HG02623 (cell line): ENCODE data around the gene EGFL8.

ENCODE experiments used
- ATAC-seq: cut with Tn5 transposase; IDR thresholded peaks from one replicate; pipeline ENCODE4 v1.9.1; 2021; ENCODE audit warnings: moderate library complexity; ENCODE audit not compliant: unreplicated experiment

EGFL8 gene

DNA sequence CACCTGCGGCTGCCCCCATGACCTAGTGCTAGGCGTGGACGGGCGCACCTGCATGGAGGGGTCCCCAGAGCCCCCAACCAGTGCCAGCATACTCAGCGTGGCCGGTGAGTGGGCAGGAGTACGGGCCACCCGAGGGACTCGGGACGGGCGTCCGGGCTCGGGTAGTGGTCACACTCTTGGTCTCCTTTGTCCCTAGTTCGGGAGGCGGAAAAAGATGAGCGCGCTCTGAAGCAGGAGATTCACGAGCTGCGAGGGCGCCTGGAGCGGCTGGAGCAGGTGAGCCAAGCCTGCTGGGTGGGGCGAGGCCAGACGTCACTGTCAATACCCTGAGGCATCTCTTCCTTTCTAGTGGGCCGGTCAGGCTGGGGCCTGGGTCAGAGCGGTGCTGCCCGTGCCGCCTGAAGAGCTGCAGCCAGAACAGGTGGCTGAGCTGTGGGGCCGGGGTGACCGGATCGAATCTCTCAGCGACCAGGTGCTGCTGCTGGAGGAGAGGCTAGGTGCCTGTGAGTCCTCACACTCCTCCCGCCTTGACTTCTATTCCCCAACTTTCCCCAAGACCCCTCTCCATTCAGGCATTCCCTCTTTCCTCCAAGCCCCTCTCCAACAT lies 2.9 kb downstream of the EGFL8 start:
- ATAC-seq = no peak

DNA sequence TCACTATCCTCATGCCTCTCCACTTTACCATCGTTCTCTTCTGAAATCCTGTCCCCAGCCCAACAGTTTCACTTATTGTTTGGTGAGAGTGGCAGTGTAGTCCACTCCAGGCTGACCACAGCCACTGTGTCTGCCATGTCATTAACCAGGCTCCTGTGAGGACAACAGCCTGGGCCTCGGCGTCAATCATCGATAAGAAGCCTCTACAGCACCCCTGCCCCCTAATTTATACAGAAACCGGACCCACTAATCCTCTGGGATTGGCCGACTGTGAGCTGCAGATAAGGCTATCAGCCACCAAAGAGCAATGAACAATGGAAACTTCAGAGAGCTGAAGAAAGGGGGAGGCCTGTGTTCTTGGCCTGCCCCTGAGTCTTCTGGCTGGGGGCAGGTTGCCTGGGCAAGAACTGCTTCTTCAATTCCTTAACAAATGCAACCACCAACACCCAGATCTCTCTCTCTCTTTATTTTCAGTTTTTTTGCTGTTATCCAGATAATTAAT lies 3.4 kb downstream of the EGFL8 start:
- ATAC-seq = no peak

DNA sequence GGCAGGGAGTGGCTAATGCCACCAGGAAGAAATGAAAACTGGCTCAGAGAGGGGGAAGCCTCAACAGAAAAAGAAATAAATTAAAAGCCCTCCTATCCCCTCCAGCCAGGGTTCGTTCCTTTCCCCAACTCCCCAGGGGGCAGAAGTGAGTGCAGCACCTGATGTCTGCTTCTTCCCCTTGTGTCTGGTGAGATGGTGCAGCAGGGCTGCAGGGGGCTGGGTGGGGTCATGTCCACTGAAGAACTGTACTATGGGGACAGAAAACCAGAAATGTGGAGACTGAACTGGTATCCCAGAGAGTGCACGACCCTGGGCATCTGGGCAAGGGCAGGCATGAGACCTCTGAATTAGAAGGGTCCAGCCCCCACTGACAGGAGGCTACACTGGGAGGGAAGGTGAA lies 4.0 kb downstream of the EGFL8 start:
- no peak for ATAC-seq

DNA sequence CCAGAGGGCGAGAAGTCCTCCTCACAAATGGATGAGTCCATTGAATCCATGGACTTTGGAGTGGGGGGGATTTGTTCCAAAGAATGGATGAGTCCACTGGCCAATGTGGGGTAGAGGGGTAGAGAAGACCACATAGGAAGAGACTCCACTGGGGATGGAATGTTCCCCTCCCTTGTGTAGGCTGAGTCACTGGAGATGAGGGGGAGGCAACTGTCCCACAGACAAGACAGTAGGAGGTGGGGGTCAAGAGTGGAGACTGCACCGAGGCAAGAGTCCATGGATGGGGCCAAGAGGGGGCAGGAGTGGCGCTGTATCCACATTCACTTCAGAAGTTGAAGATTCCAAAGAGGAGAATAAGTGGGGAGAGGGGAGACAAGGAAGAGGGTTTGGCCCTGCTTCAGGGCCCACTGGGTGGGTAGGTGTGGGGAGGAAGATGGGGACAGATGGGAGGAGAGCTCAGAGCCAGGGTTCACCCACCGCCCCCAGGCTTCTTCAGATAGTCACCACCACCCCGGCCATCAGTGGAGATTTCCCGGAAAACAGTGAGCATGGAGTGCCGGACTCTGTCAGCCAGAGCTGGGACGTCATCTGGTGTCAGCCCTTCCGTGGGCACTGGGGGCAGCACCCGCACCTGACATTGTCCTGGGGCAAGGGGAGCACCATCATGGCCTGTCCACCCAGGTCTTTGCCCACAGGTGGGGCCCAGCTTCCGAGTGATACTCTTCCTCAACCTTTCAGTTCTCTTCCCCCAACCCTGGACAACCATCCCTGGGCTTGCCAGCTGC lies 4.6 kb downstream of the EGFL8 start:
- ATAC-seq = no peak

DNA sequence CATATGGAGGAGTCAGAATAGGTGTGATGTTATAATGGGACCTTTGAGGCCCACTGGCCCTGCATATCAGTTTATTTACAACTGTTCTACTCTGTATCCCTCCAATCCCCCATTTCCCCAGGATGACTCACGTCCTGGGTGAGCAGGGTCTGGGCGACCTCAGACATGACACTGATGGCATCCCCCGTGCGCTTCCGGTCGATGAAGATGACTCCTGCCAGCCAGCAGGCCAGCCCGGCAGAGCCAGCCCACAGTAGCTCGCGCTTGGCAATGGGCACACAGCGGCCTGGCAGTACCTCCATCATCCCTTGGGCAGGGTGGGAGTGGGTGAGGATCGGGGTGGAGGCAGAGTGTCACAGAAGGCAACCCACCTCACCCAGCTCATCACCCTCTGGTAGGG lies 5.9 kb downstream of the EGFL8 start:
- ATAC-seq = no peak

DNA sequence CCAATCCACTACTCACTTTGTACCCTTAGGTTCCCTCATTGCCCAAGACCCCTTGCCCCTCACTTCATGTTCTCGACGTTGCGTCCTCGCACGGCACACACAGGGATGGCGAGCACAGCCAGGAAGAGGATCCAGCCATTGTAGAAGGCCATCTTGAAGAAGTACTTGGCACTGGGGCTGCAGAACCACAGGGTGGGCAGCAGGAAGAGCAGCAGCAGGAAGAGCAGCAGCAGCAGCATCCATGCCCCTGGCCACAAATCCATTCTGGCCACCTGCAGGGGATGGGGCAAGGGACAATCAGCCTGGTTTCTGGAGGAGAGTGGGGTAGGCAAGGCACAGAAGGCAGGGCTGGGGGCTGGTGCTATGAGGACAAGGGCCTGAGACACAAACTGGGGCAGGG lies 6.8 kb downstream of the EGFL8 start:
- ATAC-seq = no peak

DNA sequence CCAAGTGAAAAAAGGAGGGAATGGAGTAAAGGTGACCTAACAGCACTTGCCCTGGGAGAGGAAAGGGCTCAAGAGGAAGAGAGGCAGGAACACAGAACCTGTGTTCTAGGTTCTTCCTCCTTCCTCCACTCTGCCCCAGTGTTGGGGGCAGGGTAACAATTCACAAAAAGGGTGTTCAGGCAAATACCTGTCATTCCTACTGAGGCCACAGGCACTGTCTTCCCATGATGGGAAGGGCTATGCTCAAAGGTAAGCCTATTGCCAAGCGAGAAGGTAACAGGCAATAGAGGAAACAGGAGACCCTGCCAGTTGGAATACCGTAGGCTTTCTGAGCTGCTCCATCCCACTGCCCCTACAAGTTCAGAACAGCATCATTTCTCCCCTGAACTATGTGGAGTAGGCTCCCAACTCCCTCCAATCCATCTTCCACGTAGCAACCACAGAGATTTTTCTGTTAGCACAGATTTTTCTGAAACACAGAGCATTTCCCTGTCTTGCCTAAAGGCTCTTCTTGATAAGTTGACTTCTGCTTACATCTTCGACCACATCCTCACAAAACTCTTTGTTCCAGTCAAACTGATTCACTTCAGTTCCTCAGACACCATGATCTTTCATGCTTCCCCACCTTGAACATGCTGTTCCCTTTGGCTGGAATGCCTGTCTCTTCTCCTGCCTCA lies 8.8 kb downstream of the EGFL8 start:
- ATAC-seq = no peak

DNA sequence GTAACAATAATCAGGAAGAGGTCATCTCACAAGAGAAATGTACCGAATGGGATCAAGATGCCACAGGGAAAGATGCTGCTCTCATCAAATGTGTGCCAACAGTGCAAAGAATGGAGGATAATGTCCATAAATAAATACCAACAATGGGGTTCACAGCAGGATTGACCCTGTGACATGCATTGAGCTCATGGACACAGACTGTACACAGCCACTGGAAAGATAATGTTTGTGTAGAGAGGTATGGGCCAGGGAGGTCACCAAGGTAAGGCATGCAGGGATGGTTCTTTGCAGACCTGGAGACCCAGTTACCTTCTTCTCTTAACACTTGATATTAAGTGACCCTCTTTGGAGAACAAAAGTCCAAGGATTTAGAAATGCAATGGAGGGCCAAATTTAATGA lies 10.0 kb downstream of the EGFL8 start:
- no peak for ATAC-seq

DNA sequence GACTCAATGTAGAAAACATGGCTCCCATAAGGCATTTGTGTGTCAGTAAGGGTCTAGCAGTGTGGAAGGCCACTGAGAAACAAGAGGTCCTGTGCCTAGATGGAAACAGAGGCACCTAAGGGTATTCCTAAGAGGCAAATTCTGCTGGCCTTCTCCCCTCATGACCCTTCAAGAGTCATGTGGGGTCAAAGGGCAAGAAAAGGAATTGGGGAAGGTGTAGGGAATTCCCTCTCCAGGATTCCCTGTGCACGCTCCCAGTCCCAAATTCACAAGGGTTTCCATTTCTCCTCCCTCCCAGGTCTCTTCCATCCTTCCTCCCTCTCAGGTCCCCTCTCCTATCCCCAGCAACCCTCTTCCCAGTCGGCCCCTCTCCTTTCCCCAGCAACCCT lies 10.9 kb downstream of the EGFL8 start:
- ATAC-seq = no peak

DNA sequence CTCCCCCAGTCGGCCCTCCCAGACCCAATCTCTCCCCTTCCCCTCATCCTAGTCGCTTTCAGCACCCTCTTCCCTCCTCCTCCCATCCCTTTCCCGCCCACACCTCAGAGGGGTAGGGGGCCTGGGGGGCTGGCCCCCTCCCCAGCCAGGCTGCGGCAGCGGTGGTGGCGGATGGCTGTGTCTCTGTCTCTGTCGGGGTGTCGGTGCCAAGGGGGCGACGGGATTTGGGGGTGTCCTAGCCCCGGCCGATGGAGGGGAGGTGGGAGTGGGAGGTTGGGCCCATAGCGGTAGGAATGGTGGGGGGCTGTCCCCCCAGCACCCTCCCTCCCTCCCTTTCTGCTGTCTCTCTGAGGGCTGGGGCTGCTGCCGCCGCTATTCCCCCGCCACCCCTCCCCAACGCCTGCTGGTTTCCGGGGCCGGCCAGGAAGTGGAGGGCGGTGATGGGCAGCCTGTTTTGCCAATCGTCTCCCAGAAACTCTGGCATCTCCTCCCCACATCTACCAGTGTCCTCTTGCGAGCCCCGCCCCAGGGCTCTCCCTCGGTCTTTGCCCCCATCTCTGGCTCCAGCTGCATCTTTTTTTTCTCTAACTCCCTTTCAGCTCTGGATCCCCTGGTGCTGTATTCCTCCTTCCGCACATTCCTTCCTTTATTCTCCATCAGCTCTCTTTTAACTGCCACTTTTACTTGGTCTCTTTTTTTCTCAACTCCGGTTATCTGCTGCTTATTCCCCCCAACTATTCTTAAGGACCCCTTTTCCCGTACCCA lies 11.5 kb downstream of the EGFL8 start, which contains the start of gene AGPAT1:
Gene AGPAT1 (minus strand): TSS at position 374 of the 765 bp plus-strand sequence. CDS start 4,588 bp downstream, outside the sequence.
- peak; percentile 39 for ATAC-seq

DNA sequence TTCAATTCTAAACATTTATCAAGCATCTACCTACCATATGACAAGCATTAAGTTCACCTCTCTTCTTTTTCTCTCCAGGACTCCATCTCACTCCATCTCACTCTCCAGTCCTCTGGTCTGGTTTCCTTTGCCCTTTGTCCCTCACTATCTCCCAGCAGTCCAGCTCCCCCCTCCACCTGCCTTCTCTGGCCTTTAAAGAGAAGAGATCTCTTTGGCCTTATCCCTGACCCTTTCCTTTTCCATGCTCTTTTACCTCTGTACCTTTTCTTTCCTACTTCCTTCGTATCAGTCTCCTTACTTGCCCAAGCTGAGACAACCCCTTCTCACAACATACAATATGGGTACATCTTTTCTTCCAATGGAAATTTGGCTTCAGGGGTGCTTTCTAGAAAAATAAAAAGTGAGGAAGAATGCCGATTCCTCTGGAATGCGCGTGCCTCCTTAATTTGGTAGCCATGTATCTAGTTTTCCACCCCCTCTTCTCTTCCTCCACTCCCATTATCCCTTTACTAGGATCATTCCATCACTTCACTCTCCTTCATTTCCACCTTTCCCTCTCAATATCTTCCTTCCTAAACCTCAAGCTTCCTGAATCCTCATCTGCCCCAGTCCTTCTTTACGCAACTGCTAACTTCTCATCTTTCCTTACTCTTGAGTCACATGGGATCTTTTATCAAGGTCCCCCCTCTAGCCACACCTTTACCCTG lies 12.2 kb downstream of the EGFL8 start:
- ATAC-seq = no peak

DNA sequence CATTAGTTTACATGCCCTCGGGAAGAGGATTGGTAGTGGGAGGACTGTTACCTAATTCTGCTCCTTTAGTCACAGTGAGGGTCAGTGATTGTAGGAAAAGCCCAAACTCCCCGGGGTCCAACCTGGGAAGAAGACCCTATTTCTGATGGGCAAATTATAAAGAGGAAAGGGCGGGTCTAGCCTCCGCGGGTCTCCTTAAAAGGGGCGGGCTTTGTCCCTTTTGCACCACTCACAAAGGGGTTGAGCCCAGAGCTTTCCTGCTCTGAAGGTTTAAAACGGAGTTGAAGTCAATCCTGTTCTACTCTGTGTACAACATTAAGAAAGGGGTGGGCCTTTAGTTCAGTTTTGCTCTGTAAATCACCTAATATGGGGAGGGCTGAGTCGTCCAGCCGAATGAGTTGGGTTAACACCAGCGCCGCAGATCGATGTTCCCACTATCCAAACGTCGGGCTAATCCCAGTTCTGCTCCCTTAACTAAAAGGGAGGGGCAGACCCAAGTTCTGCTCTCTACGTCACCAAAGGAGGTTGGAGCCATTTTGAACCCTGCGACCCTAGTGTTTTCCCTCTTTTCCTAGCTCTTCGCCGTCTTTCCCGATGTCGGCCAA lies 12.9 kb downstream of the EGFL8 start:
- no peak for ATAC-seq

DNA sequence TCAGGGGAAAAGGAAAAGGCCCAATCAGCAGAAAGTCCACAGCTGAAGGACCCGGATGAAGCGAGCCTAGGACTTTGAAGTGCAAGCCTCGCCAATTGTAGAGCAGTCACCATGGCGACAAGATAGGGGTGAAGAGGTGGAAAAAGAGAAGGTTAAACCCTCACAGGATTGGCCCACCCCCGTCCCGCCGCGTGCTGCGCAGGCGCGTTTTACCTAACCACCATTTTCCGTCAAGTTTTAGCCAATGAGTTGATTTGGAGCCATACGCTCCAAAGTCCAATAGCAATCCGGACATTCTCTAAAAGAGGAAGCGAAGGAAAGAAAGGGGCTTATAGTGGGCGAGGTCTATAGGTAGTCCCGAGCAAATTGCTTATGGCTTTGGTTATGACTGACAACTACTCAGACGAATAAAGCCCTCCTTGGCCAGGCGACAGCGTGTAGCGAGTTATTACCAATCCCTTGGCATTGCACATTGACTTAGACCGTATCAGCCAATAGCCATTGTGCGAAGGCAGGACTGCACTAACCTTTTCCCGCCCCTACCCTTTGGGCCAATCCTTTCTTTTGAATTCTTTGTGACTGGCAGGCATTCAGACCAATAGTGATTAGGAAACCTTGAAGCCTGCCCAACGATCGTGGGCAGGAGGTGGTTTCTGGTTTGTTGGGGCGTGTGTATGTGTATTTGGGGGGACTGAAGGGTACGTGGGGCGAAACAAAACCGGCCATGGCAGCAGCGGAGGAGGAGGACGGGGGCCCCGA lies 13.6 kb downstream of the EGFL8 start, which contains the start of gene RNF5:
Gene RNF5 (plus strand): TSS at position 618 of the 759 bp plus-strand sequence. CDS start 107 bp downstream, at position 725.
- peak; percentile 74 for ATAC-seq

DNA sequence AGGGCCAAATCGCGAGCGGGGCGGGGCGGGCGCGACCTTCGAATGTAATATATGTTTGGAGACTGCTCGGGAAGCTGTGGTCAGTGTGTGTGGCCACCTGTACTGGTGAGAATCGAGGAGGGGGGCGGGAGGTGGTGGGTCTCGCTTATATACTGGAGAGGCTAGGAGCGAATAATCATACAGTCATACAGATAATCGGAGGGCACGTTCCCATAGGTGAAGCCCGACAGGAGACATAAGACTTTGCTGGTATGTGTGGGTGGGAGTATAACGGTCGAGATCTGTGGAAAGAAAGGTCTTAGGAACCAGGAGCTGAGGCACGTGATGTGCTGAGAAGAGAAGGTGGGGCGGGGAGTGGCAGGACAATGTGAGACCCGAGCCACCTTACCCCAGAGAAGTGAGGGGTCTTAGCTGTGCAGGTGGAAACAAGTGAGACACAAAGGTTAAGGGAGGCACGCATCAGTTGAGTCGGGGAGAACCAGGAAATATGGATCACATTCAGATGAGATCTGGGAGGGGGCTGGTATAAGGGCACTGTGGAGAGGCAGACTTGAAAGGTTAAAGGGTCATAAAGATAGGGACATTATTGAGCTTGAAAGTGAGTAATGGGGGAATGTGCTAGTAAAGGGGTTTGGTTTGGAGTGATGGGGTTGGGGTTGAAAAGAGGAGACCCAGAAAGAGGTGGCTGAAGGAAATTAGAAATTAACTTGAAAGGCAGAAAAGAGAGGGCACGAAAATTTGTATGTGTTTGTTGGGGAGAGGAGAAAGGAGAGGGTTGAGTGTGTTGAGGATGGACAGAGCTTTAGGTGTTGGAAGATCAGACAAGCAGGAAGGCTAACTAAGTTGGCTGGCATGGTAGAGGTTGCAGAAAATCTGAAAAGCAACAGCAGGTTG lies 14.4 kb downstream of the EGFL8 start:
- no peak for ATAC-seq

DNA sequence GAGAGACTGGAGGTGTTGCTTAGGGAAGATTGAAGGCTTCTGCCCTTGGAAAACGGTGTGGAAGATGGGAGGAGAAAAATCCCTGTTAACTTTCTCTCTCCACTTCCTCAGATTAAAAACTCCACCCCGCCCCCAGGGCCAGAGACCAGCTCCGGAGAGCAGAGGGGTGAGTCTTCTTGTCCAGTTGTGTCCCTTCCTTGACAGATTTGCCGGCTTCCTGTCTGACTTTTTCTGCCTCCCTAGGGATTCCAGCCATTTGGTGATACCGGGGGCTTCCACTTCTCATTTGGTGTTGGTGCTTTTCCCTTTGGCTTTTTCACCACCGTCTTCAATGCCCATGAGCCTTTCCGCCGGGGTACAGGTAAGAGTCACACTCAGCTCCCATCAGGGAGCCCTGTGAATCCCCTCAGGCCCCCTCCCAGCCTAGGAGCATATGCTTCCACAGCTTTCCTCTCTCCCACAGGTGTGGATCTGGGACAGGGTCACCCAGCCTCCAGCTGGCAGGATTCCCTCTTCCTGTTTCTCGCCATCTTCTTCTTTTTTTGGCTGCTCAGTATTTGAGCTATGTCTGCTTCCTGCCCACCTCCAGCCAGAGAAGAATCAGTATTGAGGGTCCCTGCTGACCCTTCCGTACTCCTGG lies 15.5 kb downstream of the EGFL8 start:
- no peak for ATAC-seq

DNA sequence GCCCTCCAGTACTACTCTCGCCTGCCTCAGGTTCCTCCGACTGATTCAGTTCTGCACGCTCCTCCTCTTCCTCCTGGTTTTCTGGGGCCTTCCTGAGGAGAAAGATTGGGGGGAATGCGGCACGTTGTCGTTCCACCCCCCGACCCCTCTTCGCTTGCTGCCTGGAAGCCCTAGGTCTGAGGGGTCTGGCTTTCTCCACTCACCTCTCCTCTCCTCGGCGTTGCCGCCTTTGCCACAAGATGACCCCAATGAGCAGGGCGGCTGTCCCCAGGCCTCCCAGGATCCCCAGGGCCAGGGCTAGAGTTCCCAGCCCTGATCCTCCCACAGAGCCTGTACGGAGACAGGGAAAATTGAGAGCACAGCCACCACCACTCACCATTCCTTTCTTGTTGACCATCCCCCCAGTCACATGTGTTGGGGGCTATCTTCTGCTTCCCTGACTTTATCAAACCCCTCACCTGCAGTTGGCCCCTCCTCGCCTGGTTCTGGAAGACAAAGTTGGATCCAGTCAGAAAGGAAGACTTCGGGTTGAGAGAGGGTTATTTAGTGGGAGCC lies 16.8 kb downstream of the EGFL8 start:
- no peak for ATAC-seq

DNA sequence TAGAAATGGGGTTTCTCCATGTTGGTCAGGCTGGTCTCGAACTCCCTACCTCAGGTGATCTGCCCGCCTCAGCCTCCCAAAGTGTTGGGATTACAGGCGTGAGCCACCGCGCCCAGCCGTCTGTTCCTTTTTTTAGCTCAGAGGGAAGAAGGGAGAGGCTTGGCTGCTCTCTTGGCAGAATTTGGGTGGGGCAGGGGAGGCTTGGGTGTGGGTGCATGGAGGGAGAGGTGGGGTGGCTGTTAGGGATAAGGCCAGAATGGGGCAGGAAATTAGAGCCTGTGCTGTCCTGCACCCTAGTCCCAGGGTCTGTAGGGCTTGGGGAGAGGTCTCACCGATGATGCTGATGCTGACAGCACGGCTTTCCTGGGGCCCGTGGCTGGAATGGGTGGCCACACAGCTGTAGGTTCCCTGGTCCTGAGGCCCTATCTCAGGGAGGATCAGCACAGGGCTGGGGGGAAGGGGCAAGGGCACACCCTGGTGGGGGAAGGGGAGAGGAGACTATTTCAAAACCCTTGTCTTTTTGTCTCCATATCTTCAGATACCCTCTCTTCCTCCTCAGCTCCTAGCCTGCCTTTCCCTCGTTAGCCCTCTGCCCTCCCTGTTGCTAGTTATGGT lies 17.6 kb downstream of the EGFL8 start:
- ATAC-seq = no peak
